ENCODE measurements around the gene ATP8A2.

Gene ATP8A2

GRCh38 chr13:25632166-25632888 is 260.6 kb downstream of the ATP8A2 start:
- no peak overlapping the region for H3K4me3 ChIP-seq (ENCODE audit: control insufficient read depth, low read depth, low read length)
- no peak for DNase-seq (ENCODE audit: low read depth)
- TF ChIP-seq CTCF (conservative IDR thresholded peaks at IDR 0.05; ENCODE audit: control insufficient read depth, insufficient read depth, low read depth, low read length), result no peak

- TF ChIP-seq CTCF (conservative IDR thresholded peaks at IDR 0.05; ENCODE audit: control insufficient read depth, insufficient read depth, low read depth, low read length), result no peak
- no peak for DNase-seq (ENCODE audit: low read depth)
- H3K4me3 ChIP-seq (ENCODE audit: control insufficient read depth, low read depth, low read length), result no peak overlapping the region
These were observed 261.3 kb downstream of the ATP8A2 start for GRCh38 chr13:25633093-25633492.

GRCh38 chr13:25645681-25646080 is 273.9 kb downstream of the ATP8A2 start:
- no peak overlapping the region for H3K4me3 ChIP-seq (ENCODE audit: control insufficient read depth, low read depth, low read length)
- no peak for TF ChIP-seq CTCF (conservative IDR thresholded peaks at IDR 0.05; ENCODE audit: control insufficient read depth, insufficient read depth, low read depth, low read length)
- DNase-seq (ENCODE audit: low read depth), result no peak

GRCh38 chr13:25649001-25649633 is 277.3 kb downstream of the ATP8A2 start:
- no peak overlapping the region for H3K4me3 ChIP-seq (ENCODE audit: control insufficient read depth, low read depth, low read length)
- TF ChIP-seq CTCF (conservative IDR thresholded peaks at IDR 0.05; ENCODE audit: control insufficient read depth, insufficient read depth, low read depth, low read length), result no peak
- DNase-seq (ENCODE audit: low read depth), result no peak

- DNase-seq (ENCODE audit: low read depth), result no peak
- no peak for TF ChIP-seq CTCF (conservative IDR thresholded peaks at IDR 0.05; ENCODE audit: control insufficient read depth, insufficient read depth, low read depth, low read length)
- no peak overlapping the region for H3K4me3 ChIP-seq (ENCODE audit: control insufficient read depth, low read depth, low read length)
These were observed 281.0 kb downstream of the ATP8A2 start for GRCh38 chr13:25652764-25653163.

- DNase-seq (ENCODE audit: low read depth), result no peak
- no peak for TF ChIP-seq CTCF (conservative IDR thresholded peaks at IDR 0.05; ENCODE audit: control insufficient read depth, insufficient read depth, low read depth, low read length)
- no peak overlapping the region for H3K4me3 ChIP-seq (ENCODE audit: control insufficient read depth, low read depth, low read length)
These were observed 282.5 kb downstream of the ATP8A2 start for GRCh38 chr13:25654322-25654721.
